Keratinocyte (primary cell): ENCODE results near the gene S1PR4. TPM values are rescaled to one million over a fixed set of nuclear protein-coding genes. Genes with fewer than 3 reads are reported as not detected.
A peak's percentile ranks its signal among the peaks of the same experiment; 100 is the strongest.

Experiments
- DNase-seq: peaks from one replicate; pipeline ENCODE4 v3.0.0-alpha.2; 2011; ENCODE audit warnings: low read depth, missing footprints, low spot score
- FAIRE-seq: peaks from 2 replicates; lab custom pipeline; 2011; peaks lifted over from hg19 to GRCh38; lab: Jason Lieb, UNC
- H2AFZ ChIP-seq: 2 replicates; pipeline ENCODE4 v1.6.0; 2012; ENCODE audit warnings: low read length, control low read depth, inconsistent platforms; ENCODE audit not compliant: control insufficient read depth
- H3K27ac ChIP-seq: 2 replicates; pipeline ENCODE4 v1.5.1; 2011; ENCODE audit warnings: low read length; ENCODE audit not compliant: control insufficient read depth, insufficient read depth
- H3K27me3 ChIP-seq: 3 replicates; pipeline ENCODE4 v1.6.0; 2011; ENCODE audit warnings: low read length; ENCODE audit not compliant: control insufficient read depth, insufficient read depth; ENCODE audit errors: extremely low read depth
- H3K36me3 ChIP-seq, 2 experiments: 2 replicates in 1 of 2; 3 replicates in 1 of 2; pipeline ENCODE4 v1.5.1; 2011; ENCODE audit warnings: low read length in 2 of 2, mild to moderate bottlenecking in 1 of 2; ENCODE audit not compliant: control insufficient read depth in 2 of 2, insufficient read depth in 2 of 2; ENCODE audit errors: extremely low read depth in 1 of 2
- H3K4me1 ChIP-seq: 3 replicates; pipeline ENCODE4 v1.5.1; 2011; ENCODE audit warnings: low read length; ENCODE audit not compliant: control insufficient read depth, insufficient read depth; ENCODE audit errors: extremely low read depth
- H3K4me2 ChIP-seq: 3 replicates; pipeline ENCODE4 v1.6.0; 2011; ENCODE audit warnings: low read depth, low read length; ENCODE audit not compliant: control insufficient read depth, insufficient read depth; ENCODE audit errors: extremely low read depth
- H3K4me3 ChIP-seq, 3 experiments: fragments of 200-600 bp in 1 of 3; sonication (generic) in 1 of 3; 2 replicates in 2 of 3; 3 replicates in 1 of 3; pipeline ENCODE4 v1.5.1; 2011 to 2016; ENCODE audit warnings: low read length in 3 of 3, mild to moderate bottlenecking in 3 of 3, control low read depth in 2 of 3, inconsistent platforms in 1 of 3, low read depth in 1 of 3, mixed read lengths in 1 of 3, mixed run types in 1 of 3, moderate library complexity in 1 of 3; ENCODE audit not compliant: control insufficient read depth in 2 of 3, insufficient read depth in 2 of 3; ENCODE audit errors: extremely low read depth in 1 of 3
- H3K79me2 ChIP-seq: 2 replicates; pipeline ENCODE4 v1.6.0; 2012; ENCODE audit warnings: low read length; ENCODE audit not compliant: control insufficient read depth, insufficient read depth
- H3K9ac ChIP-seq: 3 replicates; pipeline ENCODE4 v1.6.0; 2011; ENCODE audit warnings: low read length; ENCODE audit not compliant: control insufficient read depth, insufficient read depth; ENCODE audit errors: extremely low read depth
- H3K9me1 ChIP-seq: 3 replicates; pipeline ENCODE4 v1.6.0; 2011; ENCODE audit warnings: low read length; ENCODE audit not compliant: control insufficient read depth, insufficient read depth; ENCODE audit errors: extremely low read depth
- H3K9me3 ChIP-seq: 2 replicates; pipeline ENCODE4 v1.5.1; 2012; ENCODE audit warnings: low read depth, low read length; ENCODE audit not compliant: control insufficient read depth
- H4K20me1 ChIP-seq: 3 replicates; pipeline ENCODE4 v1.6.0; 2011; ENCODE audit warnings: low read length; ENCODE audit not compliant: control insufficient read depth, insufficient read depth; ENCODE audit errors: extremely low read depth
- CTCF ChIP-seq, 3 experiments: IDR thresholded peaks in 1 of 3; conservative IDR thresholded peaks in 1 of 3; optimal IDR thresholded peaks in 1 of 3; 2 replicates in 2 of 3; 3 replicates in 1 of 3; pipeline versions ENCODE3 to v1.5.1; 2011; ENCODE audit warnings: low read length in 3 of 3, mild to moderate bottlenecking in 3 of 3, moderate library complexity in 2 of 3, control low read depth in 1 of 3, inconsistent platforms in 1 of 3; ENCODE audit not compliant: insufficient read depth in 2 of 3; ENCODE audit errors: extremely low read depth in 1 of 3
- EZH2 ChIP-seq: IDR thresholded peaks from one replicate; pipeline ENCODE4 v1.6.1; 2012; ENCODE audit warnings: inconsistent platforms, mild to moderate bottlenecking, low read length, moderate library complexity
- dilution Hi-C: fragments of 300-500 bp; cut with MboI; formaldehyde crosslinking; loops from one replicate; pipeline ENCODE4 v1.7.0; 2020; ENCODE audit warnings: low sequenced_read_pairs; ENCODE audit not compliant: extremely low pct_ligation_motif_present
- polyA plus RNA-seq, 5 experiments: library from polyadenylated mRNA; depleted of rRNA in 3 of 5; stranded (reverse) in 3 of 5; stranded (forward) in 1 of 5; unstranded in 1 of 5; fragments of >200 nt; gene quantifications; 1 replicate in 1 of 5; 2 replicates in 3 of 5; 3 replicates in 1 of 5; pipeline versions ENCODE4 v1.2.1 to v1.2.3, GENCODE V29; 2011 to 2012; ENCODE audit warnings: missing spikeins in 2 of 5, low read depth in 1 of 5, low replicate concordance in 1 of 5

S1PR4 gene
- polyA plus RNA-seq, 1 donor (not counting 4 experiments of a cell fraction or from before 2014, with no cell fraction given): 0.08 TPM

GRCh38 chr19:3146677-3147100 lies 31.9 kb upstream of the S1PR4 start:
- H4K20me1 ChIP-seq: no peaks in the 10 kb centered on the region
- dilution Hi-C loops: no loop called here

GRCh38 chr19:3148503-3148902 lies 30.1 kb upstream of the S1PR4 start:
- Histone ChIP-seq H3K4me1 (no peaks in the 10 kb centered on the region), H3K9ac (no peak overlapping the region), H3K27ac (no peak overlapping the region), H3K9me3 (no peaks in the 10 kb centered on the region), H3K36me3 (peaks cover 43 to 49% of the 10 kb centered on the region in 2 experiments), H3K4me2 (no peak overlapping the region), H3K9me1 (no peaks in the 10 kb centered on the region), H3K4me3 (no peak overlapping the region), H3K27me3 (no peaks in the 10 kb centered on the region), H4K20me1 (no peaks in the 10 kb centered on the region), H3K79me2 (peaks cover 66% of the 10 kb centered on the region), H2AFZ (no peak overlapping the region)
- DNase-seq: no peak
- dilution Hi-C loops: no loop called here
- FAIRE-seq: no peak
- TF ChIP-seq CTCF (optimal IDR thresholded peaks at IDR 0.05 in 1 of 3, IDR thresholded peaks at IDR 0.05 in 1 of 3, conservative IDR thresholded peaks at IDR 0.05 in 1 of 3; ENCODE audit: extremely low read depth in 1 of 3, insufficient read depth in 2 of 3, low read length in 3 of 3) (no peak), EZH2 (no peak)

More at GRCh38 chr19:3146677-3147100, 31.9 kb upstream of the S1PR4 start:
- Histone ChIP-seq H3K4me2 (no peak overlapping the region), H3K27me3 (no peaks in the 10 kb centered on the region), H3K27ac (no peak overlapping the region), H3K9me1 (no peaks in the 10 kb centered on the region), H3K36me3 (peaks cover 34 to 45% of the 10 kb centered on the region in 2 experiments), H2AFZ (no peak overlapping the region), H3K4me3 (no peak overlapping the region), H3K9ac (no peak overlapping the region), H3K4me1 (peaks cover 14% of the 10 kb centered on the region), H3K9me3 (no peaks in the 10 kb centered on the region), H3K79me2 (peaks cover 71% of the 10 kb centered on the region)
- DNase-seq: no peak
- FAIRE-seq: no peak
- TF ChIP-seq CTCF (optimal IDR thresholded peaks at IDR 0.05 in 1 of 3, IDR thresholded peaks at IDR 0.05 in 1 of 3, conservative IDR thresholded peaks at IDR 0.05 in 1 of 3; ENCODE audit: extremely low read depth in 1 of 3, insufficient read depth in 2 of 3, low read length in 3 of 3) (peak; percentile 86 to 99 (median 88)), EZH2 (no peak)
